B cell (primary cell): ENCODE results near the gene NCDN. TPM values are rescaled to one million over a fixed set of nuclear protein-coding genes. Genes with fewer than 3 reads are reported as not detected.
A peak's percentile ranks its signal among the peaks of the same experiment; 100 is the strongest.

ENCODE experiments used
- ATAC-seq: fragments of 200-7000 bp; cut with Tn5 transposase; one replicate; pipeline ENCODE4 v1.10.0; 2021; ENCODE audit warnings: low read depth, mild to moderate bottlenecking, moderate number of reproducible peaks, moderate library complexity
- CTCF ChIA-PET: fragments of 350-600 bp; sonication (Branson Sonifier 250); formaldehyde crosslinking; loops from one replicate; lab custom pipeline; 2021; ENCODE audit warnings: antibody characterized with exemption, inconsistent platforms; lab: Charles Lee
- POLR2A ChIA-PET: fragments of 350-600 bp; sonication (Branson Sonifier 250); formaldehyde crosslinking; loops from one replicate; lab custom pipeline; 2021; ENCODE audit warnings: antibody characterized with exemption; lab: Charles Lee
- DNase-seq: peaks from one replicate; pipeline ENCODE4 v3.0.0; 2013
- H2AFZ ChIP-seq: 2 replicates; pipeline ENCODE4 v1.6.1; 2012; ENCODE audit warnings: mild to moderate bottlenecking, low read depth, low read length; ENCODE audit not compliant: insufficient read depth, poor library complexity, severe bottlenecking
- H3K27ac ChIP-seq, 2 donors: 1 replicate in 1 of 2; 2 replicates in 1 of 2; pipeline ENCODE4 v1.5.1; 2012 to 2013; ENCODE audit warnings: low read length in 2 of 2, mild to moderate bottlenecking in 2 of 2, moderate library complexity in 1 of 2
- H3K27me3 ChIP-seq, 4 experiments: fragments of 200-600 bp in 1 of 4; sonication (generic) in 1 of 4; replicated peaks in 1 of 4; 1 replicate in 2 of 4; 2 replicates in 2 of 4; pipeline versions ENCODE4 v1.6.1 to v1.7.0; 2013 to 2016; ENCODE audit warnings: low read length in 3 of 4, mild to moderate bottlenecking in 2 of 4, mixed read lengths in 1 of 4, moderate library complexity in 1 of 4; ENCODE audit not compliant: insufficient read depth in 4 of 4, control insufficient read depth in 3 of 4; ENCODE audit errors: control extremely low read depth in 1 of 4
- H3K36me3 ChIP-seq, 2 experiments: replicated peaks in 1 of 2; 1 replicate in 1 of 2; 2 replicates in 1 of 2; pipeline versions ENCODE4 v1.6.1 to v1.7.1; 2013; ENCODE audit warnings: low read length in 1 of 2; ENCODE audit not compliant: insufficient read depth in 2 of 2, control insufficient read depth in 1 of 2; ENCODE audit errors: control extremely low read depth in 1 of 2, extremely low read depth in 1 of 2
- H3K4me1 ChIP-seq, 2 donors: fragments of 200-600 bp in 1 of 2; sonication (generic) in 1 of 2; 1 replicate in 1 of 2; 2 replicates in 1 of 2; pipeline versions ENCODE4 v1.5.1 to v1.6.1; 2013 to 2017; ENCODE audit warnings: low read length in 2 of 2; ENCODE audit not compliant: control insufficient read depth in 2 of 2, insufficient read depth in 2 of 2
- H3K4me2 ChIP-seq: replicated peaks from 2 replicates; pipeline ENCODE3; 2012; ENCODE audit warnings: mild to moderate bottlenecking, low read depth, low read length; ENCODE audit not compliant: poor library complexity, severe bottlenecking
- H3K4me3 ChIP-seq, 5 experiments: fragments of 200-600 bp in 1 of 5; sonication (generic) in 1 of 5; 1 replicate in 3 of 5; 2 replicates in 2 of 5; pipeline versions ENCODE4 v1.5.1 to v1.7.0; 2011 to 2016; ENCODE audit warnings: low read length in 4 of 5, mild to moderate bottlenecking in 4 of 5, low read depth in 2 of 5, control low read depth in 1 of 5, moderate library complexity in 1 of 5; ENCODE audit not compliant: insufficient read depth in 1 of 5; ENCODE audit errors: control extremely low read depth in 1 of 5, extremely low read depth in 1 of 5
- H3K79me2 ChIP-seq: fragments of 200-600 bp; sonication (generic); one replicate; pipeline ENCODE4 v1.6.0; 2016; ENCODE audit warnings: low read length; ENCODE audit not compliant: control insufficient read depth, insufficient read depth
- H3K9ac ChIP-seq: fragments of 200-600 bp; sonication (generic); 2 replicates; pipeline ENCODE4 v1.6.1; 2017; ENCODE audit warnings: mild to moderate bottlenecking, low read length, moderate library complexity
- H3K9me3 ChIP-seq, 3 donors: one replicate each; pipeline versions ENCODE4 v1.6.1 to v1.7.1; 2013; ENCODE audit warnings: low read length in 2 of 3; ENCODE audit not compliant: control insufficient read depth in 2 of 3, insufficient read depth in 1 of 3; ENCODE audit errors: control extremely low read depth in 1 of 3
- H4K20me1 ChIP-seq: 2 replicates; pipeline ENCODE4 v1.6.0; 2012; ENCODE audit warnings: mild to moderate bottlenecking, low read length; ENCODE audit not compliant: insufficient read depth, control insufficient read depth, poor library complexity, severe bottlenecking
- H3K27ac Mint-ChIP-seq: one replicate; pipeline ENCODE4 v1.8.0; 2021; ENCODE audit warnings: mixed read lengths
- H3K27me3 Mint-ChIP-seq: one replicate; pipeline ENCODE4 v1.8.0; 2021; ENCODE audit warnings: mixed read lengths
- H3K4me1 Mint-ChIP-seq: one replicate; pipeline ENCODE4 v1.8.0; 2021; ENCODE audit warnings: mixed read lengths
- H3K4me3 Mint-ChIP-seq: one replicate; pipeline ENCODE4 v1.8.0; 2021; ENCODE audit warnings: mixed read lengths
- H3K9me3 Mint-ChIP-seq: one replicate; pipeline ENCODE4 v1.8.0; 2022; ENCODE audit warnings: mixed read lengths; ENCODE audit not compliant: insufficient read depth
- EZH2 ChIP-seq: IDR thresholded peaks from 2 replicates; pipeline ENCODE4 v1.6.1; 2012; ENCODE audit warnings: borderline replicate concordance, low read depth, mild to moderate bottlenecking, moderate library complexity, low read length; ENCODE audit not compliant: insufficient read depth, poor library complexity, severe bottlenecking
- WGBS: methylation state at CpG from one replicate; pipeline ENCODE4 v1.1.5; 2013; ENCODE audit warnings: missing lambda C conversion rate; ENCODE audit not compliant: insufficient coverage; 5-methylcytosine and 5-hydroxymethylcytosine counted together
- intact Hi-C: fragments of 100-400 bp; cut with micrococcal nuclease; formaldehyde crosslinking; loops from one replicate; pipeline ENCODE4 v1.10.0; 2022
- polyA plus RNA-seq: library from polyadenylated mRNA; depleted of rRNA; stranded (reverse); fragments of >200 nt; gene quantifications from 2 replicates; pipeline ENCODE4 v1.2.3, GENCODE V29; 2012
- total RNA-seq, 2 donors: library from RNA; stranded (reverse); fragments of 120-200 nt in 1 of 2; gene quantifications; 1 replicate in 1 of 2; 2 replicates in 1 of 2; pipeline versions ENCODE4 v1.2.3 to v1.2.4, GENCODE V29; 2013 to 2022
- TF ChIP-seq, protein P1 (sequence below): fragments of 200-600 bp; IDR thresholded peaks from one replicate; pipeline ENCODE4 v1.8.0; 2022; ENCODE audit warnings: antibody characterized with exemption, mild to moderate bottlenecking

Gene NCDN
- total and polyA plus RNA-seq, 2 donors (not counting 1 experiment from before 2014, with no cell fraction given), result 13.6 to 19.8 TPM

DNA sequence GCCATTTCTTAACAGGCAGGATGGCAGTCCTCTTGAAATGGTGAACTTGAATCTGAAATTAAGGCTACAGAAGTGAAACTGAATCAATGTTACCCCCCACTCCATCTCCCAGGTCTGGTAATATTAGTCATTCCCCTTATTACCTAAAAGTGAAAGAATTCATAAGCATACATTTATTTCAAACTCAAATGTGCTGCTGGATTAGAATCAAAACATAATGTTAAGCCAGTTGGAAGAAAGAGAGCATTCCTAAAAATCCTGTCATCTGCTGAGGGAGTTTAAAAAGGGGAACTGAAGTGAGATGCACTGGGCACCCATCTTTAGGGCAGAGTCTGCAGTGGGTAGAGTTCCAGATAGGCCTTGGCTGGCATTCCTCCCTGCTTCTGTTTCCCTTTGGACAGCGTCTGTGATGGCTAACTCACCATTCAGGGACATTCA lies 17.8 kb upstream of the NCDN start:
- Histone ChIP-seq H3K27ac (peak overlapping the region; percentile 35 to 66), H3K79me2 (peaks cover 86% of the 10 kb centered on the region), H3K27me3 (no peaks in the 10 kb centered on the region), H3K9ac (no peak overlapping the region), H4K20me1 (peaks cover 13% of the 10 kb centered on the region), H3K36me3 (peaks cover 3 to 10% of the 10 kb centered on the region in 2 experiments), H3K4me1 (peaks cover 14 to 18% of the 10 kb centered on the region in 2 donors), H2AFZ (peak overlapping the region; percentile 38), H3K9me3 (no peaks in the 10 kb centered on the region), H3K4me3 (no peak overlapping the region), H3K4me2 (no peak overlapping the region)
- Mint-ChIP-seq H3K27me3 (no peaks in the 10 kb centered on the region), H3K4me3 (no peak overlapping the region), H3K27ac (peak overlapping the region; percentile 78), H3K9me3 (no peaks in the 10 kb centered on the region), H3K4me1 (peaks cover 33% of the 10 kb centered on the region)
- CTCF ChIA-PET, result no interaction called here
- no CpG with 5 or more reads among the region's 1 CpG for WGBS
- TF ChIP-seq, protein P1, sequence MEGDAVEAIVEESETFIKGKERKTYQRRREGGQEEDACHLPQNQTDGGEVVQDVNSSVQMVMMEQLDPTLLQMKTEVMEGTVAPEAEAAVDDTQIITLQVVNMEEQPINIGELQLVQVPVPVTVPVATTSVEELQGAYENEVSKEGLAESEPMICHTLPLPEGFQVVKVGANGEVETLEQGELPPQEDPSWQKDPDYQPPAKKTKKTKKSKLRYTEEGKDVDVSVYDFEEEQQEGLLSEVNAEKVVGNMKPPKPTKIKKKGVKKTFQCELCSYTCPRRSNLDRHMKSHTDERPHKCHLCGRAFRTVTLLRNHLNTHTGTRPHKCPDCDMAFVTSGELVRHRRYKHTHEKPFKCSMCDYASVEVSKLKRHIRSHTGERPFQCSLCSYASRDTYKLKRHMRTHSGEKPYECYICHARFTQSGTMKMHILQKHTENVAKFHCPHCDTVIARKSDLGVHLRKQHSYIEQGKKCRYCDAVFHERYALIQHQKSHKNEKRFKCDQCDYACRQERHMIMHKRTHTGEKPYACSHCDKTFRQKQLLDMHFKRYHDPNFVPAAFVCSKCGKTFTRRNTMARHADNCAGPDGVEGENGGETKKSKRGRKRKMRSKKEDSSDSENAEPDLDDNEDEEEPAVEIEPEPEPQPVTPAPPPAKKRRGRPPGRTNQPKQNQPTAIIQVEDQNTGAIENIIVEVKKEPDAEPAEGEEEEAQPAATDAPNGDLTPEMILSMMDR, result no peak
- TF ChIP-seq EZH2, result no peak
- no peak for ATAC-seq
- POLR2A ChIA-PET, result no interaction called here
- intact Hi-C loops, result no loop called here
- peak; percentile 31 for DNase-seq

DNA sequence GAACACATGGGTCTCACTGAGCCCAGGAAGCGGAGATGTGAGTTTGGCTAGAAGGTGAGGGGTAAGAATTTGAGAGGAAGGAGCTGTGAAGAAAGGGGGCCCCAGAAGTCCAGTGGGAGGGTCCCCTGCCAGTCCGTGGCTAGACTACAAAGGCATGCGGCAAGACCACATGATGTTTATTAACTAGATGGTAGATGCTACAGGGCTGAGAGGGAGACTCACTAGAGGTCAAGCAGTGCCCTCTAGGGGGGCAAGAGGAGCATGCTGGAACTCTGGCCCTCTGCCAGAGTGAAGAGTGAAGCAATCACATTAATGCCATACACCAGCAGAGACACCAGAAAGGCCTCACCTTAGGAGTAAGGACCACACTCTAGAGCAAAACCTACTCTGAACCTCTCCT lies 12.6 kb upstream of the NCDN start:
- H3K79me2 ChIP-seq, result peaks cover 78% of the 10 kb centered on the region
- H3K4me1 ChIP-seq, result peaks cover 3 to 5% of the 10 kb centered on the region in 2 donors
- TF ChIP-seq, protein P1, result no peak
- no peak for TF ChIP-seq EZH2
- H3K4me3 Mint-ChIP-seq, result no peak overlapping the region
- no peak overlapping the region for H3K9ac ChIP-seq
- WGBS, result 77% methylated on average over 3 of the region's 3 CpGs
- no peak overlapping the region for H2AFZ ChIP-seq
- H3K27me3 Mint-ChIP-seq, result no peaks in the 10 kb centered on the region
- no peak overlapping the region for H3K27ac ChIP-seq
- H3K4me1 Mint-ChIP-seq, result peaks cover 28% of the 10 kb centered on the region
- no peaks in the 10 kb centered on the region for H3K9me3 Mint-ChIP-seq
- H3K4me2 ChIP-seq, result no peak overlapping the region
- peak; percentile 29 for DNase-seq
- H3K9me3 ChIP-seq, result no peaks in the 10 kb centered on the region
- no peak for ATAC-seq
- no peak overlapping the region for H3K27ac Mint-ChIP-seq
- intact Hi-C loops, result no loop called here
- H3K4me3 ChIP-seq, result no peak overlapping the region
- CTCF ChIA-PET, result interaction anchor here (0.6 to 2.0 kb wide), 3 partner anchors 20 to 125 kb away, joined by 4 to 15 read pairs (median 4); no protein-coding TSS in a partner anchor
- H3K36me3 ChIP-seq, result peaks cover 2 to 25% of the 10 kb centered on the region in 2 experiments
- H3K27me3 ChIP-seq, result no peaks in the 10 kb centered on the region
- peaks cover 13% of the 10 kb centered on the region for H4K20me1 ChIP-seq
- POLR2A ChIA-PET, result no interaction called here
